ENCODE data around the gene CRIP1.

CRIP1 gene, protein sequence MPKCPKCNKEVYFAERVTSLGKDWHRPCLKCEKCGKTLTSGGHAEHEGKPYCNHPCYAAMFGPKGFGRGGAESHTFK

DNA sequence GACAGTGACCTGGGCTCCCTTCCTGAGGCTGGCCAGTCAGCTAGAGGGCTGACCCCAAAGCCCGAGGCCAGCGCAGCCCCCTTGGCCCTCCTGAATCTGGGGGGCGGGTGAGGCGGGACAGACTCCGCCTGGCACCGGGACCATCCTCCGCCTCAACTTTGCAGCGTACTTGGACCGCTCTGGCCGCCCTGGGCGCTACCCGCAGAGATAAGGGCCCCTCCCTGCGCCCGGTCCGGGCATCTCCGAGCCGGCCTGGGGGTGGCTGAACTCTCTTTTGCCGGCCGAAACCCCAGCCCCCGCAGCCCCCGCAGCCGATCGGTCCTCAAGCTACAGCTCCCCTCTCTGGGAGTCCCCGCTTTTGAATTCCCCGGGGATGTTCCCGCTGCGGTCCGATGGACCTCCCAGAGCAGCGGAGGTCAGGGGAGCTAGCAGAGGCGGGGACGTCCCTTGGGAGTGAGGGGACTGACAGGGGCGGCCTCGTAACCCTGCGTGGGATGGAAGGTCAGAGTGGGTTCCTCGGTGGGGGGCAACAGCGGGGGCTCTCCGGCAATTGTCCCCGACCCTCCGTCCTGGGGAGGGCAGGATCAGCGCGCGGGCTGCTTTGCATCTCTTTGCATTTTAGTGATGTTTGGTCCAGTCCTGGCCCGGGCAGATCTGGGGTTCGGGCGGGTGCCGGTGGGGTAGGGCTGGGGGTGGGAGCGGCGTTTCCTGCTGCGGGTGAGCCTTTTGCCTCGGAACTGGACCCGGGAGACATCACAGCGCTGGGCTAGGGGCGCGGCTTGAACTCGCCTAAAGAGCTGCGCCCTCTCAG, at the start of gene CRIP1:
TSS of gene CRIP1 (plus strand) at position 724 of the 811 bp plus-strand sequence. CDS start 374 bp downstream, outside the sequence.
- DNase-seq (ENCODE audit: low spot score) = no peak

- no peak for DNase-seq (ENCODE audit: low spot score)
Observed at GRCh38 chr14:105436891-105437722, 49.6 kb upstream of the CRIP1 start.

DNA sequence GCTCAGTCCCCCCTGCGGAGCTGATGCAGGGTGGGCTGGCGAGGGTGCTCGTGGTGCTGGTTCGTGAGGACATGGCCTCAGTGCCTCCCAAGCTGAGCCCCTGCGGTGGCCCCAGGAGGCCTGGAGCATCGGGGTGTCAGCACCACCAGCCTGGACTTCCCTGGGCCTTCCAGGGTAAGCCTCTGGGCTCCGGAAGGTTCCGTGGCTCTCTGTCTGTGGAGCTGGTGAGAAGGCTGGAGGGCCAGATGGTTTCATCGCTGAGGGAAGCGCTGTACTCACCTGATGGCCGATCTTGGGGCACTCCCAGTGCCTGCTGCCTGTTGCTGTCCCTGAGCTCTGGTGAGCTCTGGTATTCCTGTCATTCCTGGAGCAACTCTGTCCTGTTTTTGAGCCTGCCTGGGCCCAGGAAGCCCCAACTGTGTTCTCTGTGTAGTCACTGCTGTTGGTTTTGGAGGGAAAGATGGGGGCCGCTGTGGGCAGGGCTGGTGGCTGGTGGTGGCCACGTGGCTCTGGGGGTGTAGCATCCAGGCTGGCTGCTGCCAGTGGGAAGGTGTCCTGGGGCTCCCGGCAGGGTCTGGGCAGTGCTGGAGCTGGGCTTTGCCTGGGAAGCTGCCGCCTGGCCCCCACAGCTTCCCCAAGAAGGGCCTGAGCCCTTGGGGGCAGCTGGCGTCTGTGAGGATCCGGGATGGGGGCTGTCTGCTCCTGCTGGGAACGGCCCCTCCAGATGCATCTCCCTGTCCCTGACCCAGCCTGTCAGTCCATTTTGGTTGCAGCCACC, 48.8 kb upstream of the CRIP1 start:
- no peak for DNase-seq (ENCODE audit: low spot score)

- no peak for DNase-seq (ENCODE audit: low spot score)
Observed at GRCh38 chr14:105439179-105439578, 47.5 kb upstream of the CRIP1 start.

DNA sequence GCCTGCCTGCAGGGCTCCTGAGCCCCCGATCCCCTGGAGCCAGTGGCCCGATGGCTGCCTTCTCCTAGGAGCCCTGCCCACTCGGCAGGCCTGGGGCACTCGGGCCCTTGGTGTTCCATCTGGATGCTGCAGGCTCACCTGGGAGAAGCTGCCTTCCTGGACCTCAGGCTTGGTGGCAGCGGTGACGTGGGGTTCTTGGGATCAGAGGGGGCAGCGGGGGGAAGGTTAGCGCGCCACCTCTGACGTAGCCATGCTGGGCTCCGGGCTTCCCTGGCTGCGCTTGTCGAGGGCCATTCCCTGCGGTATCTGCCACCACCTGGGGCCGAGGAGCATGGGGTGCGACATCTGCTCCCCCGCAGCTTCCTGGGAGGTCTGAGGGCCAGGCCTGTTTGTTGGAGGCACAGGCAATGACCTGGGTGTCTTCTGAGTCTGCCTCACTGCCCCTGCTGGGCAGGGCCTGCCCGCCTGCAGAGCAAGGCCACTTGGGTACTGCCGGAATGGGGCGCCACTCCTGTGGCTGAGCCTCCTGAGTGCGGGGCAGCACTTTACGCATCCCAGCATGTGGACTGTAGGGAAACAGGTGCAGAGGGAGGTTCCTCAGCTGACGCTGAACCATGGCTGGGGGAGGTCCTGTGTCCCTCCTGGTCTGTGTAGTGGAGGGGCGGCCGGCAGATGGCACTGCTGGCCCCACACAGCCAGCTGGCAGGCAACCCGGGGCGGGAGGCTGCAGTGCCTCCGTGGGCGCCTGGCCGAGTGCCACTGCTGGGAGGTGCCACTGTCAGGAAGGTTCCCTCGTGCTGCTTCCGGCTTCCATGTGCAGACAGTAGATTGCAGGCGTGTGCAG, 46.8 kb upstream of the CRIP1 start:
- DNase-seq (ENCODE audit: low spot score) = no peak

GRCh38 chr14:105440554-105440900, 46.2 kb upstream of the CRIP1 start:
- DNase-seq (ENCODE audit: low spot score) = no peak

GRCh38 chr14:105440992-105441391, 45.7 kb upstream of the CRIP1 start:
- DNase-seq (ENCODE audit: low spot score) = no peak

DNA sequence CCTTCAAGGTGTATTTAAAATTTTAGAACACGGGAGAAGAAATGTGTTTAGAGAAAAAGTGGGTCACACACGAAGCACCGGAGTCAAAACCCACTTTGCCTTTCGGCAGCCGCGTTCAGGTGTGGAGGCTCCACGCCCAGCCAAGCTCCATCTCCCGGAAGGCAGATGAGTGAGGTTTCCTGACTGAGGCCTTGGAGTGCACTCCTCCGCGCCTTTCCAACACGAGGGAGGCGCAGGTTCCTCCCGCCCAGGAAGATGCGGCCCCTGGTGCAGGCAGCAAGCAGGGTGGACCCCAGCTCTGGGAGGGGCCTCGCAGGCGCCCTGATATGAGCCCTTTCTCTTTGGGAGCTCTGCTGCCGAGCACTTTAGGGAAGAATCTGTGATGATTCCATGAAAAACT, 44.6 kb upstream of the CRIP1 start:
- no peak for DNase-seq (ENCODE audit: low spot score)

DNA sequence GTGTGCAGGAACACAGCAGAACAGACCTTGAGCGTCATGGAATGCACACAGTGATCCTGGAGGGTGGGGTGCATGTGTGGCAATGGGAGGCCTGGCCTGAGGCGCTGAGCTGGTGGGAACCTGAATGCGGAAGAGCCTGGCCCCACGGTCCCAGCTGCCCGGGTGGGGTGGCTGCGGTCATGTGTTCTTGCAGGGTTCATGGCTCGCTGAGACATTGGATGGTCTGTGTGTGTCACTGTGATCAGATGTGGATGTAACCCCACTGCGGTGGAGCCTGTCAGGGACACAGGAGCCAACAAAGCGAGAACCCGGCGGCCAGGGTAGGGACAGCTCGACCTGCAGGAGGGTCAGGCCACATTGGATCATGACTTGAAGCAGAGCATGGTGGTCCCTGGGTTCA, 43.9 kb upstream of the CRIP1 start:
- no peak for DNase-seq (ENCODE audit: low spot score)

GRCh38 chr14:105444859-105445258, 41.8 kb upstream of the CRIP1 start:
- DNase-seq (ENCODE audit: low spot score) = no peak

DNA sequence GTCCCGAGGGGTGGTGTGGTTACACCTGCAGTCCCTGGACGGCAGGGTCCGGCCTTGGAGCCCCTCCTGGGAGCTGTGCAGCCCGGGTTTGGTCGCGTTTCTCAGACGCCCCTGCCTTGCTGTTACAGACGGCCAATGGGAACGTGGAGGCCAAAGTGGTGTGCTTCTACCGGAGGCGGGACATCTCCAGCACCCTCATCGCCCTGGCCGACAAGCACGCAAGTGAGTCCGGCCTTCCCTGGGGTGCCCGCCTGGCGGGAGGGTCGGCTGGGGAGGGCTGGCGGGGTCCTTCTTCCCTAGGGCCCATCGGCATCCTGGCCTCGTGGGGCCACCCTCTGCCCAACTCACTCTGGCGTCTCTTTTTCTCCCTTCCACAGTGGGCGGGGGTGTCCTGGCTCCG, 41.4 kb upstream of the CRIP1 start:
- DNase-seq (ENCODE audit: low spot score) = no peak

DNA sequence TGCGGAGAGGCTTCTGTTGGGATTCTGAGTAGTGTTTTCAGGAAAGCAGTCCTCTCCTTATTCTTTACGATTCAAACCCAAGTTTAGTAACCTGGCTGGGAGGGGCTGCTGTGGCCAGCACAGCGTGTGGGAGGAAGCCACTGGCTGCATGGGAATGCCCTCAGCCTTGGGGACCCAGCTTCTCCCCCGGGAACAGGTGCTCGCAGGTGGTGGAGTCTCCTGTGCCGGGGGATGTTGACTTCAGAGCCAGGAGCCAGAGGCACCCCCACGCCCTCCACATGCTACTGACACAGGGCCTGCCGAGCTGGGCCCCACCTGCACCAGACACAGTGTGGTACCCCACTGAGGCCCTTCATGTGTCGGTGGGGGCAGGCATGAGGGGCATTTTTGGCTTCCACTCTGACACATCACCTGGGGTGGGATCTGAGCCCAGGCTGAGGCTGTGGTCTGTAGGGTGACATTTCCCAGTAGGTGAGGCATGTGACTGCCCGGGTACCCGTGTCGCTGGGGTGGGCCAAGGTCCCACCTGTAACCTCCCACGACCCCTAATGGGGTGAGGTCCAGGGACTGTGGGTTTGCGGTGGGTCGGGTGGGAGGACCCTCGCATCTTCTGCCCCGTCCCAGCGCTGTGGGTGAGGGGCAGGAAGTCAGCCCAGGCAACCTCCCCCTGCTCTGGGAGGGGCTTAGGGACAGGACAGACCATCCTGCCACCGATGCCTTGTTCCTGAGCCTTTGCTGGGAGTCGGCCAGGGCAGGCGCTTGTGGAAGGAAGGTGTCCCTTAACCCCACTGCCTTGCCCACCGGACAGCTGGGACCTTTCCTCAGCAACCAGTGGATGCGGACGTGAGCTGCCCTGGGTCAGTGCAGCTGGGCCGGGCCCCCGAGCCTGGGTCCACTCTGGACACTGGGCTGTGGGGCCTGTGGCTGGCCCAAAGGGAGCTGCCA, 40.5 kb upstream of the CRIP1 start:
- DNase-seq (ENCODE audit: low spot score) = no peak

DNA sequence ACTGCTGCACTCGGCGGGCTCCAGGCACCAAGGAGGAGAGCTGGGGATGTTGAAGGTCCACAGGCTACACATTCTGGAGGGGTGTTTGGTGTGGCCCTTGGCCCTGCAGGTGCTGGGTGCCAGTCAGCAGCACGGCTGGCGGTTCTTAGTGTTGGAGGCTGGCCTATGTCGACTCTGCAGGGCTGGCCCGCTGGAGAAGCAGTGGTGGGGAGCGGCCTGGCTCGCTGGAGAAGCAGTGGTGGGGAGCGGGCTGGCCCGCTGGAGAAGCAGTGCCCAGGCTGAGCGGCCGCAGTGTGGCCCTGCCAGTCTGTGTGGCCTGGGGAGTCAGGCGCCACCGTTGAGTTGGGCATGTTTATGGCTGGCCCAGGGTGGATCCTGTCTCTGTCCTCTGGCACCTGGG, 39.7 kb upstream of the CRIP1 start:
- DNase-seq (ENCODE audit: low spot score) = no peak

GRCh38 chr14:105447651-105448640, 38.7 kb upstream of the CRIP1 start:
- no peak for DNase-seq (ENCODE audit: low spot score)

GRCh38 chr14:105448706-105449111, 38.0 kb upstream of the CRIP1 start:
- peak; percentile 74 for DNase-seq (ENCODE audit: low spot score)

DNA sequence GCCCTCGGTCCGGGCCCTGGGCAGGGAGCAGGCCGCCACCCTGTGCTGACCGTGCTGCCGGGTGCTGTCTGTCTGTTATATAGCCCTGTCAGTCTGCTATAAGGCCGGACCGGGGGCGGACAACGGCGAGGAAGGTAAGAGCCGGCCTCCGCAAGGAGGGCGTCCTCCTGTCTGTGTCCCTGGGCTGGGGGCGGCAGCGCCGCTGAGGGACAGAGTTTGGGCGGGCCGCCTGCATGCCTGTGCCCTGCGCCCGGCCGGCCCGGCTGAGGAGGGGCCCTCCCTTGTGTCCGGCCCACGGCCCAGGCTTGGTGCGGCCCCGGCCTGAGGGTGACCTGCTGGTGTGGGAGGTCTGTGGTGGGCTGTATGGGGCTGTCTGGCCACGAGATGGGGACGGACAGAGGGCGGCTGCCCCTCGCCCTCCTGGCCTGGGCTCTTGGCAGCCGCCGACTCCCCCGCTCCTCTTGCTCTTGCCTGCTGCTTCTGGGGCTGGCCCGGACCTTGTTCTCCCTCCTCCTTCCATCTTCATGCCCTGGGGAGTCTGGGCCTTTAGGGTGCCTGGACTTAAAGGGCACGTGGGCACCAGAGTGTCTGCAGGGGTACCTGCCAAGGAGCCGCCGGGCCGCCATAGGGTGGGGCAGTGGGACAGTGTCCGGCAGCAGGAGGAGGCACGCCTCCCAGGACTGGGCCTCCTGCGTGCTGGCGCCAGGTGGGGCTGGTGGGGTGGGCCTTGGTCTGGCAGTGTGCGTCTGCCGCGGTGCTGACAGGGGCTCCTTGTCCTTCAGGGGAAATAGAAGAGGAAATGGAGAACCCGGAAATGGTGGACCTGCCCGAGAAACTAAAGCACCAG, 37.2 kb upstream of the CRIP1 start:
- DNase-seq (ENCODE audit: low spot score) = no peak

GRCh38 chr14:105450123-105450505, 36.6 kb upstream of the CRIP1 start:
- DNase-seq (ENCODE audit: low spot score) = no peak

Measured in CD4-positive, alpha-beta T cell treated with Interleukin-15 for 4 hours (primary cell).